ENCODE data around the gene HUS1. TPM values are rescaled to one million over a fixed set of nuclear protein-coding genes. Genes with fewer than 3 reads are reported as not detected.
"Not testable (repeated sequence)": the region's sequence is repeated elsewhere in the genome, so short reads cannot be mapped to it uniquely, and the experiment has no call there.

The HUS1 gene
- total RNA-seq, 1 donor from 2014 or later: 47.0 TPM

DNA sequence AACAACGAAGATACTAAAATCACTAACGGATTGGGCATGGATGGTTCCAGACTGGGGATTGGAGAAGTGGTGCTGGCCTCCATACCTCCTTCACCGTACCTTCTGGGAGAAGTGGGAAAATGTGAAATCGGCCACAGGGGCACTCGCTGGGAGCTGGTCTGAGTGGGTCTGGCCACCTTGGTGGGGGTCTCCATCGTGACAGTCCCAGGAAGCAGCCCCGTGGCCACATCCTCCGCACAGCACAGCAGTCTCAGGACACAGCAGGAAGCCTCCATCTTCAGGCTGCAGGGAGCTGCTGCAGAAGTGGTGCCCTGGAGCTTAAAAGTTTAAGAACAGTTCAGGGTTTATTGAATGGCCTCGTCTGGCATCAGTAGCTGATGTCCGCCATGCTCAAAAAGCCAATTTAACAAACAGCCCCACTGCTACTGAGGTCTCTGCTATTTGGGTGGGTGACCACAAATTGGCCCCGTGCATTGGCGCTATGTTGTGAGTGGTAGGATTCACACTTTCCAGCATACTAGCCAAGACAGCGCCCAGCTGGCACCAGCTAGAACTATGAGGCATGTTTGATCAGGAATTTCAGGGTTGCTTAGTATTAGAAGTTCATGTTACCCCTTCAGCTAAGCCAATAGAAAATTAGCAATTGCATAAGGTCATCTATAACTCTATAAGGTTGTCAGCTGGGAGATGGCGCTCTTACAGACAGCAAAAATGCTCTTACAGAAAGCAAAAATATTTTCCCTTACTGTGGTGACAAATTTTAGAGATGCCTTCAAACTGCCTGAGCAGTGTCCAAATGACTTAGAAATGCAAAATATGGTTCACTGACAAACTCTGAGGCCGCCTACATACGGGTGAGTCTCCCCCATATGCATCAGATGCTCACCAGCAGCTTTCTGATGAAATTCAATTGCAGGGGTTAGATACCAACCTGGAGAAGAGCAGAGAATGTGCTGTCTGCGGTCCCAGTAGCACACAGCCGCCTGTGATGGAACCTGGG lies 48.1 kb downstream of the HUS1 start:
- peak; percentile 51 for DNase-seq (ENCODE audit: low read depth)

DNA sequence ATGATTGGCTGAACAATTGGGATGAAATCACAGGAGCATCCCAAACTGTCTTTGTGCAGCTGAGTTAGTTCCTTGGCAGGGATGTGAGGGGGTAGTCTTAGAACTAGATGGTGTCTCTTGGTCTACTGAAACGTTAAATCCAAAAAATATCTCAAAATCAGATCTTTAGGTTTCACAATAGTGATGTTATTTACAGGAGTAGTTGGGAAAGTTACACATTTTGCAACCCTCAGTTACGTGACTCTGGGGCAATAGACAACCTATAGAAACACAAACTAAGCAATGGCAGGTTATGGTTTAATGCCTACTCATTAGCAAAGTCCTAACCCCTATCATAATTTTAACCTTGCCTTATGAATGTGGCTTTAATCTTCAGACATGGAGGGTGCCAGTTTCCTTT lies 55.1 kb downstream of the HUS1 start:
- DNase-seq (ENCODE audit: low read depth): no peak

DNA sequence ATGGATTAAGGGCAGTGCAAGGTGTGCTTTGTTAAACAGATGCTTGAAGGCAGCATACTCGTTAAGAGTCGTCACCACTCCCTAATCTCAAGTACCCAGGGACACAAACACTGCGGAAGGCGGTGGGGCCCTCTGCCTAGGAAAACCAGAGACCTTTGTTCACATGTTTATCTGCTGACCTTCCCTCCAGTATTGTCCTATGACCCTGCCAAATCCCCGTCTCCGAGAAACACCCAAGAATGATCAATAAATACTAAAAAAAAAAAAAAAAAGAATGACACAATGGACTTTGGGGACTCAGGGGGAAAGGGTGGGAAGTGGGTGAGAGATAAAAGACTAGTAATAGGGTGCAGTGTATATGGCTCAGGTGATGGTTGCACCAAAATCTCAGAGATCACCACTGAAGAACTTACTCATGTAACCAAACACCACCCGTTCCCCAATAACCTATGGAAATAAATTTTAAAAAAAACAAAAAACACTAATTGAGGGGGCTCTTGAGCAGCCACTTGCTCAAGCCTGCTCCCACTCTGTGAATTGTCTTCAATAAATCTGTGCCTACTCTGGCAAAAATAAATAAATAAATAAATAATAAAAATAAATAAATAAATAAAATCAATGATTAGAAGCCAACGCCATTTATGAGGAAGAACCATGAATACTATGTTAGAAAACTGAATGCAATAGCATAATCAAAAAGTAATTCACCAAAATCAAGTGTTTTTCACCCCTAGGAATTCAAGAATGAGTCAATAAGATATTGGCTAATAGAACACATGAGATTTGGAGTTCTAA lies 56.1 kb downstream of the HUS1 start:
- DNase-seq (ENCODE audit: low read depth): not testable (repeated sequence)

DNA sequence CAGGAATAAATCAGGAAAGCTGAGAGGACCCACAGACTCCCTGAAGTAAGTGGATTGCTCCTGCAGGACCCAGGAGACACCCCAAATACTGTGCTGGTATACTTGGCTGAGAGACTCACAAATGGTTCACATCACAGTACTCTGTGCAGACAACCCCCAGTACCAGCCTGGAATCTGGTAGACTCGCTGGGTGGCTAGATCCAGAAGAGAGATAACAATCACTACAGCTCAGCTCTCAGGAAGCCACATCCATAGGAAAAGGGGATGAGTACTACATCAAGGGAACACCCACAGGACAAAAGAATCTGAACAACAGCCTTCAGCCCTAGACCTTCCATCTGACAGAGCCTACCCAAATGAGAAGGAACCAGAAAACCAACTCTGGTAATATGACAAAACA lies 62.9 kb downstream of the HUS1 start:
- DNase-seq (ENCODE audit: low read depth): not testable (repeated sequence)

GRCh38 chr7:47915616-47915976 lies 63.8 kb downstream of the HUS1 start:
- DNase-seq (ENCODE audit: low read depth): no peak

DNA sequence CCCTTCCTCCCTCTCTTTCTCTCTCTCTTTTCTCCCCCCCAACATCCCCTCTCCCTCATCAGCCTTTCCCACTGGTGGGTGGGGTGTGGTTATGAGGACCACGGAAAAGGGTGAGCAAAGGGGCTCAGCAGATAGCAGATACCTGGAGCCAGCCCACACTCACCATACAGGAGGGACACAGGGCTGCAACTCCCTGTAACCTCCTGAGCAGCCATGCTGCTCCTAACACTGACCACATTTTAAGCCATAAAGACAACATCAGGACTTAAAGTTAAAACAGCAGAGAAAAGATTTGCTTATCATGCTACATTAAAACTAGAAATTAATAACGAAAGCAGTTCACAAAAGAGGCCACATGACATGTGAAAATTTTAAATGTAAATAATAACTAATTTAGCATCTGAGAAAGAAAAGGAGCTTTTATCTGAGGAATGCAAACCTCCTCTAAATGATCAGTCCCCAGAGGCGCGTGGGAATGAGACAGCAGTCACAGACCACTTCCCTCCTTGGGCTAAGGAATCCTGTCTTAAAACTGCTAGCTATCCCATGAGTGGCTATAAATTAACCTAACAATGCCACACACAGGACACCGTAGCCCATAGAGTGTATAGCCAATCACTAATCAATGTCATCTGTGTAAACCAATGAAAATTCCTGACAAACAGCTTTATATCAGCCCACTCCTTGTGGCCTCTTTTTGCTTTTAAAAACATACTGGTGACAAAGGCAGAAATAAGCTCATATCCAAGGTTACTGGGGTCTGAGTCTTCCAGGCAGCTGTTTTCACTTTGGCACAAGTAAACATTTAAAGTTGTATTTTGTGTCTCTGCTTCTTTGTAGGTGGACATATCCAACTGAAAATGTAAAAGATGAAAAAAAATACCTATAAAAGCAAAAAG lies 64.4 kb downstream of the HUS1 start:
- peak; percentile 35 for DNase-seq (ENCODE audit: low read depth)

Other genes starting within 250 kb of the HUS1 start
- 0.03 and 0.10 TPM in 2 replicates for gene PKD1L1, start 31.1 kb downstream of the HUS1 start, total RNA-seq
- gene SUN3, start 49.5 kb upstream of the HUS1 start, total RNA-seq: 0.32 TPM in 1 of 2 replicates, not detected in the other
- gene C7orf57, start 55.9 kb upstream of the HUS1 start, total RNA-seq: 0.83 and 1.1 TPM in 2 replicates
- 7.5 and 7.7 TPM in 2 replicates for gene UPP1, start 109.7 kb upstream of the HUS1 start, total RNA-seq
- 1.7 and 2.4 TPM in 2 replicates for gene ABCA13, start 191.8 kb upstream of the HUS1 start, total RNA-seq

Measured in myocyte (in vitro differentiated cells).